ENCODE measurements around the gene CHP1. TPM values are rescaled to one million over a fixed set of nuclear protein-coding genes. Genes with fewer than 3 reads are reported as not detected.
"Not testable (repeated sequence)": the region's sequence is repeated elsewhere in the genome, so short reads cannot be mapped to it uniquely, and the experiment has no call there.

CHP1 gene
- total and polyA plus RNA-seq, 2 experiments from 2014 or later, result 85.5 to 86.2 TPM

DNA sequence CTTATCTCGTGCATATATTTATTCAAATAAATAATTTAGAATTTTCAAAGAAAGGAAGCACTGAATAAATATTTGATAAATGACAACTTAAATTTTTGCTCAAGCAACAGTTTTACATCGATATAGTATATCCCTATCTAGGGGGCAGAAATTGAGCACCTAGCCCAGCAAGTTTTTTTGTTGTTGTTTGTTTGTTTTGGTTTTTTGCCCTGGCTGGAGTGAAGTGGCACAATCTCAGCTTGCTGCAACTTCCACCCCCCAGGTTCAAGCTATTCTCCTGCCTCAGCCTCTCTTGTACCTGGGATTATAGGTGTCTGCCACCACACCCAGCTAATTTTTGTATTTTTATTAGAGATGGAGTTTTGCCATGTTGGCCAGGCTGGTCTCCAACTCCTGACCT is 58.9 kb downstream of the CHP1 start:
- H3K27me3 ChIP-seq (replicated peaks; ENCODE audit: insufficient read depth), result no peaks in the 10 kb centered on the region
- H3K9ac ChIP-seq, result no peak overlapping the region
- H3K79me2 ChIP-seq (ENCODE audit: insufficient read depth), result peaks cover 39% of the 10 kb centered on the region
- no peak overlapping the region for H2AFZ ChIP-seq
- peaks cover 15% of the 10 kb centered on the region; the same call in 1 of the 2 replicates for H3F3A ChIP-seq (ENCODE audit: insufficient read depth)
- 0 out of 2 replicates have a peak, but pooled peaks cover 8% of the 10 kb centered on the region for H3K4me1 ChIP-seq (ENCODE audit: insufficient read depth)
- TF ChIP-seq EZH2phosphoT487 (IDR thresholded peaks at IDR 0.05; ENCODE audit: insufficient read depth, low read depth) (no peak), EZH2 (IDR thresholded peaks at IDR 0.05; ENCODE audit: insufficient read depth, poor library complexity, severe bottlenecking) (no peak)
- no peaks in the 10 kb centered on the region for H3K9me3 ChIP-seq (ENCODE audit: low read depth)
- WGBS, 2 experiments (ENCODE audit: low coverage in 1 of 2, low lambda C conversion rate in 2 of 2, missing lambda C conversion rate in 2 of 2), result 97 to 98% methylated on average over 2 of the region's 2 CpGs
- H3K4me3 ChIP-seq, result no peak overlapping the region
- no peaks in the 10 kb centered on the region for H4K20me1 ChIP-seq (ENCODE audit: insufficient read depth)
- no peak for DNase-seq
- in situ Hi-C loops (cut with MboI), result no loop called here
- H3K4me2 ChIP-seq (ENCODE audit: unreplicated experiment), result no peak overlapping the region
- H3K36me3 ChIP-seq (ENCODE audit: low read depth), result peaks cover 44% of the 10 kb centered on the region
- no peaks in the 10 kb centered on the region for H3K9me2 ChIP-seq (ENCODE audit: insufficient read depth)
- no peak overlapping the region for H3K27ac ChIP-seq

DNA sequence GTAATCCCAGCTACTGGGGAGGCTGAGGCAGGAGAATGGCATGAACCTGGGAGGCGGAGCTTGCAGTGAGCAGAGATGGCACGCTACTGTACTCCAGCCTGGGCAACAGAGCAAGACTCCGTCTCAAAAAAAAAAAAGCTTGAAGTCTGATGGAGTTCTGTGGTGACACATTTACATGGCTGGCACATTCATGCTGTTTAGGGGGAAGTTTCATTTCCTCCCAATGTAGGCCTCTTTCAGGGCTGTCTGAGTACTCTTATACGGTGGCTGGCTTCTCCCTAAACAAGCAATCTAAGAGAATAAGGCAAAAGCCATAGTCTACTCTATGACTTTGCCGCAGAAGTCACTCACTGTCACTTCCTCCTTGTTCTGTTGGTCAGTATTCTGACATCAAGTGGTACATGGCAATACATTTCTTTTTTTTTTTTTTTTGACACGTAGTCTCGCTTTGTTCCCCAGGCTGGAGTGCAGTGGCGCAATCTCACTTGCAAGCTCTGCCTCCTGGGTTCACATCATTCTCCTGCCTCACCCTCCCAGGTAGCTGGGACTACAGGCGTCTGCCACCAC is 60.1 kb downstream of the CHP1 start:
- H3K79me2 ChIP-seq (ENCODE audit: insufficient read depth), result peaks cover 27% of the 10 kb centered on the region

DNA sequence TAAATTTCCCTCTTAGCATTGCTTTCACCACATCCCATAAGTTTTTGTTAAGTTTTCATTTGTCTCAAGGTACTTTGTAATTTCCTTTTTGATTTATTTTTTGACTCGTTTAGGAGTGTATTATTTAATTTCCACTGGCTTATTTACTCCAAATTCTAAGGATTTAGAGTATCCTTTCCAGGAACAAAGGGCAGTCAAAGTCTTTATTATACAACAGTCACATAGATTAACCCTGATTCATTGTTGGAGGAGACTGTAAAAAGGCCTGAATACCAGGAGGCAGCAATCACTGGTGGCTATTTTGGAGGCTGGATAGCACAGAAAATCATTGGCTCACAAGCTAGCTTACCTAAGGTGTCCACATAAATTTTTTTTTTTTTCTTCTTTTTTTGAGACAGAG is 61.5 kb downstream of the CHP1 start:
- WGBS, 2 experiments (ENCODE audit: low coverage in 1 of 2, low lambda C conversion rate in 2 of 2, missing lambda C conversion rate in 2 of 2), result 89 to 94% methylated on average over 1 of the region's 1 CpG
- Histone ChIP-seq H3K9ac (no peak overlapping the region), H3K4me1 (ENCODE audit: insufficient read depth) (no peaks in the 10 kb centered on the region), H4K20me1 (ENCODE audit: insufficient read depth) (no peaks in the 10 kb centered on the region), H3K27me3 (replicated peaks; ENCODE audit: insufficient read depth) (no peaks in the 10 kb centered on the region), H3K4me2 (ENCODE audit: unreplicated experiment) (no peak overlapping the region), H3K27ac (no peak overlapping the region), H3K9me2 (ENCODE audit: insufficient read depth) (no peaks in the 10 kb centered on the region), H3F3A (ENCODE audit: insufficient read depth) (peaks cover 4% of the 10 kb centered on the region; the same call in 1 of the 2 replicates), H3K9me3 (ENCODE audit: low read depth) (no peaks in the 10 kb centered on the region), H3K36me3 (ENCODE audit: low read depth) (peaks cover 25% of the 10 kb centered on the region), H3K4me3 (no peak overlapping the region), H2AFZ (no peak overlapping the region), H3K79me2 (ENCODE audit: insufficient read depth) (peaks cover 13% of the 10 kb centered on the region)
- TF ChIP-seq EZH2 (IDR thresholded peaks at IDR 0.05; ENCODE audit: insufficient read depth, poor library complexity, severe bottlenecking) (no peak), EZH2phosphoT487 (IDR thresholded peaks at IDR 0.05; ENCODE audit: insufficient read depth, low read depth) (no peak)
- in situ Hi-C loops (cut with MboI), result no loop called here
- peak; percentile 27 for DNase-seq

More for the DNA sequence above, 60.1 kb downstream of the CHP1 start:
- TF ChIP-seq EZH2phosphoT487 (IDR thresholded peaks at IDR 0.05; ENCODE audit: insufficient read depth, low read depth) (no peak), EZH2 (IDR thresholded peaks at IDR 0.05; ENCODE audit: insufficient read depth, poor library complexity, severe bottlenecking) (no peak)
- Histone ChIP-seq H2AFZ (no peak overlapping the region), H3K4me2 (ENCODE audit: unreplicated experiment) (no peak overlapping the region), H3K27me3 (replicated peaks; ENCODE audit: insufficient read depth) (no peaks in the 10 kb centered on the region), H3K9me3 (ENCODE audit: low read depth) (no peaks in the 10 kb centered on the region), H3K9ac (no peak overlapping the region), H3K27ac (no peak overlapping the region), H3K4me1 (ENCODE audit: insufficient read depth) (0 out of 2 replicates have a peak, but pooled peaks cover 8% of the 10 kb centered on the region), H3K4me3 (no peak overlapping the region), H3F3A (ENCODE audit: insufficient read depth) (peaks cover 11% of the 10 kb centered on the region; the same call in 1 of the 2 replicates), H4K20me1 (ENCODE audit: insufficient read depth) (no peaks in the 10 kb centered on the region), H3K36me3 (ENCODE audit: low read depth) (peaks cover 37% of the 10 kb centered on the region), H3K9me2 (ENCODE audit: insufficient read depth) (no peaks in the 10 kb centered on the region)
- no peak for DNase-seq
- in situ Hi-C loops (cut with MboI), result no loop called here
- 76 to 88% methylated on average over 5 to 9 of the region's 9 CpGs for WGBS, 2 experiments (ENCODE audit: low coverage in 1 of 2, low lambda C conversion rate in 2 of 2, missing lambda C conversion rate in 2 of 2)

DNA sequence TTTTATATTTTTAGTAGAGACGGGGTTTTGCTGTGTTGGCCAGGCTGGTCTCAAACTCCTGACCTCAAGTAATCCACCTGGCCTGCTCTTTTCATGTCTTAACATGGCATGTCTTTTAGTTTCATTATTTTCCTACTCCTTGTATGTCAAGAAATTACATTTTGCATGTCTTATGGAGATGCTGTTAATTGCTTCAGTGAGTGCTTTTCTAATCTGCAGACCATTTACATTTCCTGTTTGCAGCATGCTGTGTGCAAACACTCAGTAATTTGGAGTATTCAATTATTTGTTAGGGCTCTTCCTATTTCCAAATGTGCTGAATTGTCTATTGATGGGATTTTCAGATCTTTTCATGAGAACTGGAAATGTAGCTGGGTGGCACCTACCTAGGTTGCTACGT is 70.1 kb downstream of the CHP1 start:
- H3K4me3 ChIP-seq, result not testable (repeated sequence)

DNA sequence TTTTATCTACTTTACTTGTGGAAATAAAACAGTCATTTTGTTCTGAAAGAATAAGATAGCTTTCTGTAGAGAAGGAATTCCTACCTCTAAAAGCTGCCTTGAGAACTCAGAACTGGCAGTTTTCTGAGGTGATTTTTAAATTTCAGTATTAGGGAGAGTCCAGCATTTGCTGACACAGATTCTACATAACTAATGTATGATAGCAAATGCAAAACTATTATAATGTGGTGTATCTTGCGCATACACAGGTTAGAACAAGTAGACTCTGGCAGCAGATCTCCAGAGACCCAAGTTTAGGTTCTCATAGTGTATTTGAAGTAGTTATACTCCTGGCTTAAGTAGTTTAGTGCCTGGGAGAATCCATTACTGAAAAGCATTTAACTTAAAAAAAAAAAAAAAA is 70.5 kb downstream of the CHP1 start:
- no peak for DNase-seq
- Histone ChIP-seq H3K9ac (no peak overlapping the region), H3K27ac (no peak overlapping the region), H3K79me2 (ENCODE audit: insufficient read depth) (no peaks in the 10 kb centered on the region), H3K36me3 (ENCODE audit: low read depth) (peaks cover 21% of the 10 kb centered on the region), H3K4me1 (ENCODE audit: insufficient read depth) (no peaks in the 10 kb centered on the region), H3K27me3 (replicated peaks; ENCODE audit: insufficient read depth) (no peaks in the 10 kb centered on the region), H3K9me2 (ENCODE audit: insufficient read depth) (no peaks in the 10 kb centered on the region), H3K4me2 (ENCODE audit: unreplicated experiment) (no peak overlapping the region), H3K4me3 (no peak overlapping the region), H4K20me1 (ENCODE audit: insufficient read depth) (no peaks in the 10 kb centered on the region), H2AFZ (no peak overlapping the region), H3F3A (ENCODE audit: insufficient read depth) (0 out of 2 replicates have a peak, but pooled peaks cover 6% of the 10 kb centered on the region), H3K9me3 (ENCODE audit: low read depth) (no peaks in the 10 kb centered on the region)
- in situ Hi-C loops (cut with MboI), result no loop called here
- no peak for TF ChIP-seq EZH2phosphoT487 (IDR thresholded peaks at IDR 0.05; ENCODE audit: insufficient read depth, low read depth)
- TF ChIP-seq EZH2 (IDR thresholded peaks at IDR 0.05; ENCODE audit: insufficient read depth, poor library complexity, severe bottlenecking), result no peak
- WGBS, 2 experiments (ENCODE audit: low coverage in 1 of 2, low lambda C conversion rate in 2 of 2, missing lambda C conversion rate in 2 of 2), result 100% methylated on average over 1 of the region's 1 CpG

More for the DNA sequence above, 70.1 kb downstream of the CHP1 start:
- H3K4me1 ChIP-seq (ENCODE audit: insufficient read depth); H3K79me2 ChIP-seq (ENCODE audit: insufficient read depth); H3K4me2 ChIP-seq (ENCODE audit: unreplicated experiment); DNase-seq; H3F3A ChIP-seq (ENCODE audit: insufficient read depth); in situ Hi-C loops (cut with MboI); H4K20me1 ChIP-seq (ENCODE audit: insufficient read depth); H3K9me2 ChIP-seq (ENCODE audit: insufficient read depth); H2AFZ ChIP-seq; H3K27ac ChIP-seq; H3K27me3 ChIP-seq (replicated peaks; ENCODE audit: insufficient read depth); H3K9me3 ChIP-seq (ENCODE audit: low read depth); H3K9ac ChIP-seq: not testable (repeated sequence)
- H3K36me3 ChIP-seq (ENCODE audit: low read depth), result peaks cover 21% of the 10 kb centered on the region
- WGBS, 2 experiments (ENCODE audit: low coverage in 1 of 2, low lambda C conversion rate in 2 of 2, missing lambda C conversion rate in 2 of 2), result 95 to 96% methylated on average over 2 of the region's 2 CpGs
